Left cardiac atrium (tissue), 4 donors: ENCODE results near the gene NAA15. TPM values are rescaled to one million over a fixed set of nuclear protein-coding genes. Genes with fewer than 3 reads are reported as not detected.
"Not testable (repeated sequence)": the region's sequence is repeated elsewhere in the genome, so short reads cannot be mapped to it uniquely, and the experiment has no call there.

Experiments used
- ATAC-seq, 2 donors: fragments of 200-7000 bp; cut with Tn5 transposase; one replicate each; pipeline ENCODE4 v1.9.1; 2020; ENCODE audit warnings: mild to moderate bottlenecking in 2 of 2, moderate library complexity in 2 of 2
- DNase-seq: peaks from one replicate; pipeline ENCODE4 v3.0.0-alpha.2; 2020
- intact Hi-C, 2 donors: fragments of 100-400 bp; cut with DNase I; formaldehyde crosslinking; loops; one replicate each; pipeline versions ENCODE4 v1.14.1 to v1.15.1; 2022 to 2023
- total RNA-seq, 2 donors: library from RNA; stranded (reverse); fragmentation: NEBNext Ultra II Directional; extraction: Animal tissue kit (Norgen Biotek cat#: 25700); gene quantifications; one replicate each; pipeline ENCODE4 v1.2.1, GENCODE V29; 2021
- donor health status: DM: no; HTN: yes; CAD: no.
- donor health status: DM: no; HTN: yes; CAD: no; lungs with severe emphysema.
- donor health status: DM: yes; HTN: yes; CAD: no.
- donor health status: Dilated cardiomyopathy.

NAA15 gene
- total RNA-seq, 2 donors from 2014 or later: 33.1 to 46.1 TPM

DNA sequence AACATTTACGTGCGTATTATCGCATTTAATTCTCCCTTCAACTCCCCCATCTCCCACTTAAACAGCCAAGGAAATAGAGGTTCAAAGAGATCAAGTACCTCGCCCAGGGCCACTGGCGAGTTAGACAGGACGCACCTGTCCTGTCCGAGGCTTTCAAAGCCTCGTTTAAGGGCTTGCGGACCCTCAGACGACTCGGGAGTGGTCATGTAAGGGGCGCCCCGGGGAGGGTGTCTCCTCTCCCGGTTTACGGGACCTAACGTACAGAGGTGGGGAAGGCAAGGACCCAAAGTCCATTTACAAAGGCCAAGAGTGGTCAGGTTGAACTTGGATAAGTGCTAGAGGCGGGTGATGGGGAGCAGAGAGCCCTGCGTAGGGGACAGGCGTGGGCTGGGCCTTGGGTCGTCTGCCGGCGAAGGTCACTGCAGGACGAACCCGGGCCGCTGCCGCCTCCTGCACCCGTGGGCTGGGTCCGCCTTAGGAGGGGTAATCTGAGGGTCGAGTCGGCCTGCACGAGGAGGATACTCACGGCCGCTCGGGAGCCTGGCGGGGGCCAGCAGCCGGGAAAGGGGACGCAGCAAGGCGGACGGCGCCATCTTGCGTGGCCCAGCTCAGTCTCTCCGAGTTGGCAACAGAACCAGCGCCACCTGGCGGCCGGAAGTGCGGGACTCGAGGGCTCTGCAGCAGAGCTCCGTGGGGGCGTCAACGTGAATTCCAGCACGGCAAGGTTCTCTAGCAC lies 5.9 kb upstream of the NAA15 start:
- intact Hi-C loops: loop anchor here (5.0 to 10.0 kb wide), 3 partner anchors 68 to 263 kb away; no protein-coding TSS in a partner anchor
- DNase-seq (peak; percentile 98), ATAC-seq (peak; percentile 97 to 98)

GRCh38 chr4:139295942-139296299 lies 5.4 kb upstream of the NAA15 start:
- DNase-seq (no peak), ATAC-seq (no peak)
- intact Hi-C loops: loop anchor here (5.0 to 10.0 kb wide), 3 partner anchors 69 to 264 kb away; no protein-coding TSS in a partner anchor

DNA sequence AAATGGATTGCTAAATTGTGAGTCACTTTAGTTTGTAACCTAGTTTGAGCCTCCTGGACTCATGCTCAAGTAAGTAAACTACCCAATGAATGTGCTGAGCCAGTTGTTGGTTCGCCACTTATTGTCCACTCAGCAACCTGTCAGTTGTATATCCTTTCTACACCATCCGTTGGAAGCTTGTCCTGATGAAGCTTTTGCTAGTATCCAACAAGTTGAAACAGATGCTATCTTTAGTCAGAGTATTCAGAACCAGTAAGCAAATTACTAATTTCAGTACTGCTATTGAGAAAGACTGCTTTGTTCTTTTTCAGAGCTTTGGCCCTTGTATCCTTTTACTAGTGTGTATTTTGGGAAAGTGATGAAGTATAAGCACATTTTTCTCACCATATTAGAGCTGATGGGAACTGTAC lies 4.3 kb upstream of the NAA15 start:
- DNase-seq (no peak), ATAC-seq (no peak)
- intact Hi-C loops: loop anchor here (5.0 to 10.0 kb wide), 3 partner anchors 70 to 265 kb away; no protein-coding TSS in a partner anchor

DNA sequence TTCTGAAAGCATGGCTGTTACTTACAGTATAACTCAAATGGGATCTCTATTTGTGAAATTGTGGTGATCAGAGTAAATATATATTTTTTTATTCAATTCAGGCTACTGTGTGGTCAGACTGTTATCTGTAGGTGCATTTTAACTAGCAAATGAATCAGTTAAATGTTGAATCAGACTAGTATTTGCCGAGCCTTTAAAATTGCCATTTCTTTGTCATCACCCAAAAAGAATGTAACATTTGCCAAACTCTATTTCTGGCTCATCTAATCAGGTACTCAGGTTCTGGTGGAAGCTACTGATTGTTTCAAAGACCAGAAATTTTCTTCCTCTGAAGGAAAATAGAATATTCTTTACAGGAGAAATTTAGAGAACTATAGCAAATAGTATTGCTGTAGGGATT lies 1.8 kb upstream of the NAA15 start:
- ATAC-seq (no peak), DNase-seq (no peak)
- intact Hi-C loops: loop anchor here (5.0 to 10.0 kb wide), 3 partner anchors 72 to 267 kb away; no protein-coding TSS in a partner anchor

DNA sequence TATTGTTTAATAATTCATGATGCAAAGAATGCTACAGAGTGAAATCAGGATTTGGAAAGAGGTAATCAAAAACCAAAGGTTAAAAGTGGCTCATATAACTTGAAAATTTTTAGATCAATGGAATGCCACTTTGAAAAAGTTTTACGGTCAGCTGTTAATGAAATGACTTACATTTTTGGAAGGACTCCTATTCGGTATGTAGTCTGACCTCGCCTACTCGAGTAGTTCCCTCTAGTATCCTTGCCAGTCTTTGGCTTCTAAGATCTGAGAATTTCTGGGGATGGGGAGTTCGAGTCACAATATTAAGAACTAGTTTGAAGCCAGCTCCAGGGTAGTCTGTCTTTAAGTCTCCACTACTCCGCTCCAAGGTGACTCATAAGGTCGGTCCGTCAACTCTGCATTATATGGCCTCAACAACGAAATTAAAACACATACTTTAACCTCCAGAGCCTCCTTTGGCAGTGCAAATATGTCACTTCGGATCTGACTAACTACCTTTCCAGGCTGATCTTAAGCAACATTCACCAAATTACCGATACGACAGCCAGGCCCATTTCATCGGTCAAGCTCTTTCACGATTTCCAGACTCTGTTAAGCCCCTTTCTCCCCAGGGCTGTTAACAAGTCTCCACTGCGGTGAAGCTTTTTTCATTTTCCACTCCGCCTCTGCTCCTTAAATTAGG lies 733 bp upstream of the NAA15 start:
- ATAC-seq (peak; percentile 1 to 38), DNase-seq (no peak)
- intact Hi-C loops: loop anchor here in 1 of 2 donors (5.0 kb wide), 2 partner anchors 123 to 218 kb away; partner anchors contain the start of gene ELF2

- peak; percentile 40 to 52 for ATAC-seq
- intact Hi-C loops: loop anchor here in 1 of 2 donors (5.0 kb wide), 2 partner anchors 125 to 220 kb away; partner anchors contain the start of gene ELF2
- DNase-seq: peak; percentile 59
These were observed 711 bp downstream of the NAA15 start, which contains the start of gene NDUFC1 for GRCh38 chr4:139301821-139302611. TSS of gene NDUFC1 (minus strand) at chr4:139302477. CDS start at chr4:139295798, 6,679 bp downstream.

DNA sequence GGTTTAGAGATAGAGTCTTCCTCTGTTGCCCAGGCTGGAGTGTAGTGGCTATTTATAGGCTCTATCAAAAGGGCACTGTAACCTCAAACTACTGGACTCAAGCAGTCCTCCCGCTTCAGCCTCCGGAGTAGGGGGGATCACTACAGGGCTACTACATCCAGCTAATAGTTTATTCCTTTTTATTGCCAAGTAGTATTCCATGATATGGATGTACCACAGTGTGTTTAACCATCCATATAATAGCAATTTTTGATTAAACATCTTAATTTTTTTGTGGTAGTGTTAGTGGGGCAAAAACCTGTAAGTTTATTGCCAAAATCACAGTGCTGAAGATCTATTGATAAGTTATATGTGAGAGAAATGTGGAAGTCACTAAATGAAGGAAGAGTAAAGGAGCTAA lies 3.6 kb downstream of the NAA15 start:
- no peak for ATAC-seq
- intact Hi-C loops: loop anchor here in 1 of 2 donors (5.0 kb wide), 2 partner anchors 128 to 223 kb away; partner anchors contain the start of gene ELF2

GRCh38 chr4:139311909-139312308 lies 10.6 kb downstream of the NAA15 start:
- intact Hi-C loops: no loop called here
- ATAC-seq: no peak
- DNase-seq: no peak

More for the DNA sequence above, 3.6 kb downstream of the NAA15 start:
- no peak for DNase-seq

DNA sequence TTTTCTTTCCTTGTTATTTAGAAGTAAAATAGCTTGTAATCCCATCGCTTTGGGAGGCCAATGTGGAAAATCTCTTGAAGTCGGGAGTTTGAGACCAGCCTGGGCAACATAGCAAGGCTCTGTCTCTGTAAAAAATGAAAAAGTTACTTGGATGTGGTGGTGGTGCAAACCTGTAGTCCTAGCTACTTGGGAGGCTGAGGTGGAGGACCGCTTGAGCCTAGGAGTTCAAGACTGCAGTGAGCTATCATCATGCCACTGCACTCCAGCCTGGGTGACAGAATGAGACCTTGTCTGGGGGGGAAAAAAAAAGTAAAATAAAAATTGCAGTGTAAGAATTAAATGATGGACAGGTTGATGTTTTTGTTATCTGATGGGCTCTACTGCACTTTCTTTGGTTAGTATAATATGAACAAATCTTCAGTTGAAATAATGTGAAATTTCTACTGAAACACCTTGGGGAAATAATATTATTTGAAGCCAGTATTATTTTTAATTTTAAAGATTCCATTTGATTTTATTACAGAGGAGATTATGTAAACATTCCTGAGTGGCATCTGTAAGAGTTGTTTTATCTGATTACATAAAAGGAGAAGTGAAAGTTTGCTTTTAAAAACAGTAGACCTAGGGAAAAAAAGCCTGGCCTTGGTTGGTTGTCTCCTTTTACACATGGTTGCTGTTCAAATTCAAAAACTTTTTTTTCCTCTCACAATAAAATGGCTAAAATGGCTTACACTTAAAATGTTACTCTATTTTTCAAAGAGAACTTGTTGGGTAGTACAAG lies 11.4 kb downstream of the NAA15 start:
- intact Hi-C loops: no loop called here

DNA sequence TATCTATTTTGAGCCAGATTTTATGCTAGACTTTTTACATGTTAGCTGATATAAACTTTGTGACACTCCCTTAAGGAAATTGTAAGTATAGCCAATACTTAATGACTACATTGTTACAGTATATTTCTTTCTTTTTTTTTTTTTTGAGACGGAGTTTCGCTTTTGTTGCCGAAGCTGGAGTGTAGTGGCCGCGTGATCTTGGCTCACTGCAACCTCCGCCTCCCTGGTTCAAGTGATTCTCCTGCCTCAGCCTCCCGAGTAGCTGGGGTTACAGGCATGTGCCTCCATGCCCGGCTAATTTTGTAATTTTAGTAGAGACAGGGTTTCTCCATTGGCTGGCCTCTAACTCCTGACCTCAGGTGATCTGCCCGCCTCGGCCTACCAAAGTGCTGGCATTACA lies 12.1 kb downstream of the NAA15 start:
- DNase-seq, ATAC-seq, intact Hi-C loops: not testable (repeated sequence)

More for the DNA sequence above, 11.4 kb downstream of the NAA15 start:
- no peak for DNase-seq
- no peak for ATAC-seq

- DNase-seq: no peak
- ATAC-seq: no peak
- intact Hi-C loops: no loop called here
These were observed 12.9 kb downstream of the NAA15 start for GRCh38 chr4:139314047-139314800.

DNA sequence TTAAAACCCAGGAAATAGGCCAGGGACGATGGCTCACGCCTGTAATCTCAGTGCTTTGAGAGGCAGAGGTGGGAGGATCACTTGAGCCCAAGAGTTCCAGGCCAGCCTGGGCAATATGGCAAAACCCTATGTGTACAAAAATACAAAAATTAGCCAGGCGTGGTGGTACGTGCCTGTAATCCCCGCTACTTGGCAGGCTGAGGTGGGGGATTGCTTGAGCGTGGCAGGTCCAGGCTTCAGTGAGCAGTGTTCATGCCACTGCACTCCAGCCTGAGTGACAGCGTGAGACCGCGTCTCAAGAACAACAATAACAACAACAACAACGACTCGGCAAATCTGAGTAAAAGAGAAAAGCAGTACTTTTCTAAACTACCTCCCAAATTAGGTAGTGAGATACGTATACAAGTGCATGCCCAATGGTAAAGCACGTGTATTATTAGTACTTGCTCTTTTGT lies 13.9 kb downstream of the NAA15 start:
- peak in 1 of 2 donors; percentile 36 for ATAC-seq

GRCh38 chr4:139316733-139317132 lies 15.4 kb downstream of the NAA15 start:
- intact Hi-C loops: no loop called here
- DNase-seq: no peak
- no peak for ATAC-seq

More for the DNA sequence above, 13.9 kb downstream of the NAA15 start:
- DNase-seq: no peak
- intact Hi-C loops: no loop called here

DNA sequence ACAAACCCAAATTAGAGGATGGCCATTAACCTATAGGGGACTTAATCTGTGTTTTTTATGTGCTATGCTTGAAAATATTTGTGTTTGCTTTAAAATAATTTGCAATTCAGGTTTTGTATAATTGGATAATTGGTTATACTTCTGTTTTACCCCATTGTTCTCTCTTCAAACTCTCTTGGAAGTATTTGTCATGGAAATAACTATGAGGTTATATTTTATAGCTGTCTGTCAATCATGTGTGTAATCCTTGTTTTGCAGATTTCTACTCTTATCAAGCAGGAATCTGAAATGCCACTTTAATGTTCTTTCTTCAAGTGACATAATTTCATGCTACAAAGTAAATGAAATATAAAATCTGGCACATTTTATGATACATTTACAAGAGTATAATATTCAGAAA lies 16.3 kb downstream of the NAA15 start:
- intact Hi-C loops: no loop called here
- DNase-seq (no peak), ATAC-seq (no peak)

DNA sequence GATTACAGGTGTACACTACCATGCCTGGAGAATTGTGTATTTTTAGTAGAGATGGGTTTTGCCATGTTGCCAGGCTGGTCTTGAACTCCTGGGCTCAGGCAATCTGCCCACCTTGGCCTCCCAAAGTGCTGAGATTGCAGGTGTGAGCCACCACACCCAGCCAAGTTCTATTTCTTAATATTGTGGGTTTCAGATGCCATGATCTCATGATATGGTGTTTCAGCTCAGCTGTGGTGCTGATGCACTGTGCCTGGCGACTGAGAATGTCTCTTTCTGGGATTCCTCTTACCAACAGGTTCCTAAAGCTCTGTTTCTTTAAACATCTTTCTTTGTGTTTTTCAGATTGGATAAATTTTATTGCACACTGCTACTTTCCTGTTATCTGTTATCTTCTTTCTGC lies 18.3 kb downstream of the NAA15 start:
- DNase-seq (no peak), ATAC-seq (no peak)
- intact Hi-C loops: no loop called here

GRCh38 chr4:139322070-139322469 lies 20.8 kb downstream of the NAA15 start:
- ATAC-seq: not testable (repeated sequence)

DNA sequence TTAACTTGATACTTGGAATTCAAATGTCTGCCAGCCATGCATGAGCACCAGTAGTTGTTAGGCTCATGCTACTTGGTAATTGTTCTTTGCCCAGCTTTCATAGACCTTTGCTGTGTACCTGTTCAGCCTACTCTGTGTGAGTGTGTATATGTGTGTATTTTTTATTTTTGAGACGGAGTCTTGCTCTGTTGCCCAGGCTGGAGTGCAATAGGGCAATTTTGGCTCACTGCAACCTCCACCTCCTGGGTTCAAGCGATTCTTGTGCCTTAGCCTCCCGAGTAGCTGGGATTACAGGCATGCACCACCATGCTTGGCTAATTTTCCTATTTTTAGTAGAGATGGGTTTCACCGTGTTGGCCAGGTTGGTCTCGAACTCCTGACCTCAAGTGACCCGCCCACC lies 21.2 kb downstream of the NAA15 start:
- intact Hi-C loops, DNase-seq, ATAC-seq: not testable (repeated sequence)

More at GRCh38 chr4:139322070-139322469, 20.8 kb downstream of the NAA15 start:
- intact Hi-C loops, DNase-seq: not testable (repeated sequence)
